Dedifferentiated amniotic fluid mesenchymal stem cell (primary cell): ENCODE measurements around the gene PDCD2.
"Not testable (repeated sequence)": the region's sequence is repeated elsewhere in the genome, so short reads cannot be mapped to it uniquely, and the experiment has no call there.

Experiments used
- DNase-seq: peaks from one replicate; pipeline ENCODE4 v3.0.0-alpha.2; 2016; ENCODE audit errors: extremely low spot score

The PDCD2 gene

DNA sequence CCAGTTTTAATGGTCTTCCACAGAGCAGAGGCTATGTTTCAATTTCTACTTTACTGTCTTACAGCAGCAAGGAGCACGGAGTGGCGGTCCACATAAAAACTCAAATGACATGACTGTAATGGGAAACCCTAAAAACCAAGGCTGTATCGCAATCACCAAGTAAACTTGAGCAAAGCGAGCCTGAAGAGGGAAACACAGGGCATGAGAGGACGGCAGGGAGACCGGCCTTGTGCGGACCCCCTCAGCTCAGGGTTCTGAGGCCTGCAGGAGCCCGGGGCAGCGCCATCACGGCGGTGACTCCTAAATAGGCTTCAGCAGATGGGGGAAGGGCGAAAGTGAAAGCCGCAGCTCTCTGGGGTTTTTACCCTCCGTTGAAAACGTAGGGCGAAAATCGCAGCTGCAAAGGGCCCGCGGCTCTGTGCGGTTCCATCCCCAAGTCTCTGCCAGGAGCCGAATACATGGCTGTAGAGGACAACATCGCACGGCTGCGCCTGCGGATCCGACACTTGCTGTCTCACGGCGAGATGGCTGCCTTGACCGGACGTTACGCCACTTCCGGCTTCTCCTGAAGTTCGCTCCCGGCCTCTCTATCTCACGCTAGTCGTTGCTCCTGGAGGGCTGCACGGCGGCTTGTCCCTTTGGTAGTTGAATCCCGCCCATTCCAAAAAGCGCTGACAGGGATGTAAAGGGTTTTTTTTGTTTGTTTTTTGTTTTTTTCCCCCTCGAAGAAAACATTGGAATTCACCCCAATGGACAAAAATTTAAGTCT, 31.5 kb downstream of the PDCD2 start, which contains the start of gene PSMB1:
Gene PSMB1 (minus strand): TSS at position 543 of the 769 bp plus-strand sequence. CDS start 65 bp downstream, at position 478.
- DNase-seq: peak; percentile 97

DNA sequence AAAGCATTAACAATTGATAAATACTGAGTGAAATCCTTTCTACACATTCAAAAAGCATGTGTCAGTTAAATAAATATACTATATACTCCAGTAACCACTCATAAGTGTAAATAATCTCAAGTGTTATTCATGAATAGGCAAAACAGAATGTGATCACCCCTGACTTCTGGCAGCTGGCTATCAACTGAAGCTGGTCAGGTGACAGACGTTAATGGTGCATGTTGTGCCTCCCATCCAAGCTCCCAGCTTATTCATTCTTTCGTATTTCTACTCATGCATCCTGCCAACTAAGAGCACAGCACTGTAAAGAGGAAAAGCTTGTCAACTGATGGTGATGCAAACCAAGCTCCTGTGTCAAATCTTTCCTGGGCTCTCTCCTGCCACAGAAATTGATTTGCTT, 39.0 kb downstream of the PDCD2 start:
- no peak for DNase-seq

DNA sequence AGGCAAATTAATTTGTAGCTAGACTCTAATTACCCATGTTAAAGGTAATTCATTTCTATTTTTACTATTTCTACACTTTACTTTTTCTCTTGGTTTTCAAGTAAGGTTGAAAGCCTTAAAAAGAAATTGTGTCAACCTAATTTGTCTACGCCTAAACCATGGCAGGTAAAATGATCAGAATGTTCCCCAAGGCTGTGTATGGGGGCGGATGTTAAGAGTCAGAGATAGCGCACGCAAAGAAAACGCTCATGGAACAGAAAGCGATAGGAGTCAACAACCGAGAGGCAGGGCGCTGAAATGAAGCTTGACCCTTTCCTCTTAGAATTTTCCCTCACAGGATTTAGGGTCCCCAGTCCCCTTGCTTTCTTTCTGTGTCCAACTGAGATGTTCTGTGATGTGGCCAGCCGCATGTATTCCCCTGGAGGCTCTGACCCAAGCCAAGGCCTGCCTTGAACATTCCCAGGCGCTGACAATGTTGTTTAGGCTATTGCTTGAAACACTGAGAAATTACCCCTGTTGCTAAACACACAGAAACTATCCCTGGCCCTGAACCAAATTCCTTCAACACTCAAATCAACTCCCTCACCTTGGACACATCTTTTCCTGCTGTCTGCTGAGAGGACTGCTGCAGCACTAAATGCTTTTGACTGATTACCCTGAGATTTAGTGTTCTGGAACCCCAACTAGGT, 42.3 kb downstream of the PDCD2 start:
- no peak for DNase-seq

DNA sequence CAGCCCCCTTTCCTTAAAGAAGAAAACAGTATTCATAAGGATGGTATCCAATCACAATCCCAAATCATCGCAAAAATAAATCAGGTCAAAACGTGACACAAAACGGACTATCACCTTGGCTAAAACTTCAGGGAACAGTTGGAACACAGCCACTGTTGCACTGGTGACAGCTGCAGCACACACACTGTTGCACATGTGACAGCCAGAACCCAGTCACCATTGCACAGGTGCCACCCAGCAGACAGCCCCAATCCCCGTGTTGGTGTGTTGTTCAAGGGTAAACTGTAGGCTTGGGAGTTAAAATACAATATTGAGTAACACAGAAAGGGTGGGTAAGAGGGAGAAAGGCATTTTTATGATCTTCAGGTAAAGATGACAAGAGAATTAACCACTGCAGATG, 47.1 kb downstream of the PDCD2 start:
- DNase-seq: no peak

DNA sequence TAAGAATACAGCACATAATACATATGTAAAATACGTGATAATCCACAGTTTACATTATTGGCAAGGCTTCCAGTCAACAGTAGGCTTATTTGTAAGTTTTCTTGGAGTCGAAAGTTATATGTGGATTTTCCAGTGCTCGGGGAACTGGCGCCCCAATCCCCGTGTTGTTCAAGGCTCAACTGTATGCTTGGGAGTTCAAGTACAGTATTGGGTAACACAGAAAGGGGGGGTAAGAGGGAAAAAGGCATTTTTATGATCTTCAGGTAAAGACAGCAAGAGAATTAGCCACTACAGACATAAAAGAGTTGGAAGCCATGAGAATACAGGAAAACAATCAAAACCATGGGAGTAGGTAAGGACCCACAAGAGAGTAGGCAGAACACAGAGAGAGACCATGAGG, 47.8 kb downstream of the PDCD2 start:
- DNase-seq: no peak

DNA sequence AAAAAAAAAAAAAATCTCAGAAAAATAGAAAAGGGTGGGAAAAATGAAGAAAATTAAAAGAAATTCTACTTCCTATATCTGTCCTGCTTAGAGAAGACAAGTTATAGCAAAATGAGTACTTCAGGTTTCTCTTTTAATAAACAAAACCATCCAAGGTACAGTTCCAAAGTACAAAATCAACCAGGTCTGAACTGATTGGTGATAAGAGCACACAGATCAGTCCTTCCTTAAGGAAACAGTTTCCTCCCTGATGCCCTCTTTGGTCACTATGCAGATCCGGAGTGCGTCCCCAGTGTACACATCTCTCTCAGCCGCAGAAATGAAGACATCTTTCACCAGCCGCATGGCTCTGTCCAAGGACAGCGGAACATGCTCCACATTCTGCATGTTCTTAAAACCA, 49.4 kb downstream of the PDCD2 start:
- no peak for DNase-seq

DNA sequence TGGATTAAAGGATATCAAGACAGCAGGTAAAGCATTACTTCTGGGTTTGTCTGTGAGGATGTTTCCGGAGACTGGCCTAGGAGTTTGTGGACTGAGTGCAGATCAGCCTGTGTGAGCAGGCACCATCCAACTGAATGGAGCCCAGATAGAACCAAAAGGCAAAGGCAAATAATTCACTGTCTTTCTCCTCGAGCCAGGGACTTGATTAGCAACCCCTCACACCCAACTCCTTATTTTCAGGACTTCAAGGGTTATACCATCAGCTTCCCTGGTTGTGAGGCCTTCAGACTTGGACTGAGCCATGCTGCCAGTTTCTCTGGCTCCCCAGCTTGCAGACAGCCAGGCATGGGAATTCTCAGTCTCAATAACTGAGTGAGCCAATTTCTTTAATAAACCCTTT, 50.6 kb downstream of the PDCD2 start:
- DNase-seq: no peak

GRCh38 chr6:170532867-170533488, 51.5 kb downstream of the PDCD2 start:
- DNase-seq: no peak

DNA sequence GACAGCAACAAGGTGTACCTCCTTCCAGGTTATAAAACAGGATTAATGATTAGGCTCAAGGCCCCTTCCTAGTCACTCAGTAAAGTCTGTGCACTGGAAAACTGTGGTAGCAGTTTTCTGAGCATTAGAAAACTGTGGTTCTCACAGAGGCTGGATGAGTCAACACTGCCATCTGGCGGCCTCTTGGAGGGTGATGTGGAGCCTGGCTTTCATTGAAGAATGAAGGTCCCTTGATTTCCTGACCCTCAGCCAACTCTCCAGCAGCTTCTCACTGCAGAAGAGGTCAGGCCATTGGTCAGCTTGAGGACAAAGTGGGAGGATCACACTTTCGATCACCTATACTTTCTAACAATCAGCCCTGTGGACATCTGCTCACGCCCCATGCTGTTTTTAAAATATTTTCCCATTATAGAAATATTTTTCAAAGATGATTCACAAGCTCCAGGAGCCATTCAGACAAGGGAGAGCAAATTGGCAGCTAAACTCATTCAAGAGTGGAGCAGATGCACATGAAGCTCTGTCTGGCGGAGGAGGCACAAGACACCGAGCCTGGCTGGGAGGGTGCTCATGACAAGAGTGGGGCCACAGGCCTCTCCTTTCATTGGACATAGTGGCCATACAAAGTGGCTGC, 54.5 kb downstream of the PDCD2 start:
- DNase-seq: peak; percentile 66

DNA sequence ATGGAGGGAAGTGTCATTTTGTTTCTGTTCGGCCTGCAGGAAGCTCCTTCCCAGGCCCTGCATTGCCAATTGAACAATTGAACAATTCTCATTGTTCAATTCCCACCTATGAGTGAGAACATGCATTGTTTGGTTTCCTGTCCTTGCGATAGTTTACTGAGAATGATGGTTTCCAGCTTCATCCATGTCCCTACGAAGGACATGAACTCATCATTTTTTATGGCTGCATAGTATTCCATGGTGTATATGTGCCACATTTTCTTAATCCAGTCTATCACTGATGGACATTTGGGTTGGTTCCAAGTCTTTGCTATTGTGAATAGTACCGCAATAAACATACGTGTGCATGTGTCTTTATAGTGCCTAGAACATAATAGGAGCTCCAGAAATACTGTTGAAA, 56.4 kb downstream of the PDCD2 start:
- DNase-seq: not testable (repeated sequence)

- no peak for DNase-seq
These were observed 58.6 kb downstream of the PDCD2 start for GRCh38 chr6:170525795-170526194.
